H9 (cell line): ENCODE measurements around the gene FRY. TPM values are rescaled to one million over a fixed set of nuclear protein-coding genes. Genes with fewer than 3 reads are reported as not detected.

Experiments
- DNase-seq: peaks from one replicate; pipeline ENCODE4 v3.0.0-alpha.2; 2017
- H2AFZ ChIP-seq: one replicate; pipeline ENCODE4 v1.6.1; 2013; ENCODE audit warnings: mild to moderate bottlenecking, low read length, control low read depth, moderate library complexity
- H2AK5ac ChIP-seq: 2 replicates; pipeline ENCODE4 v1.6.1; 2013; ENCODE audit warnings: low read length, control low read depth, mixed read lengths; ENCODE audit not compliant: insufficient read length
- H2BK120ac ChIP-seq: one replicate; pipeline ENCODE4 v1.6.1; 2013; ENCODE audit warnings: low read depth, mild to moderate bottlenecking, low read length, control low read depth, inconsistent platforms; ENCODE audit not compliant: poor library complexity, severe bottlenecking
- H2BK12ac ChIP-seq: 2 replicates; pipeline ENCODE4 v1.6.1; 2013; ENCODE audit warnings: low read length, control low read depth, mixed read lengths, low read depth; ENCODE audit not compliant: insufficient read length
- H2BK15ac ChIP-seq: 2 replicates; pipeline ENCODE4 v1.6.1; 2013; ENCODE audit warnings: low read depth, low read length, control low read depth
- H2BK20ac ChIP-seq: one replicate; pipeline ENCODE4 v1.6.1; 2013; ENCODE audit warnings: low read depth, mild to moderate bottlenecking, low read length, control low read depth, inconsistent platforms; ENCODE audit not compliant: poor library complexity, severe bottlenecking
- H2BK5ac ChIP-seq: 2 replicates; pipeline ENCODE4 v1.6.1; 2013; ENCODE audit warnings: low read length, control low read depth, mixed read lengths; ENCODE audit not compliant: insufficient read length
- H3K14ac ChIP-seq: 2 replicates; pipeline ENCODE4 v1.6.1; 2013; ENCODE audit warnings: low read length, control low read depth; ENCODE audit not compliant: insufficient read depth
- H3K18ac ChIP-seq: 2 replicates; pipeline ENCODE4 v1.6.1; 2013; ENCODE audit warnings: low read depth, mild to moderate bottlenecking, mixed read lengths, low read length, control low read depth; ENCODE audit not compliant: insufficient read length
- H3K23ac ChIP-seq: 2 replicates; pipeline ENCODE4 v1.6.1; 2013; ENCODE audit warnings: low read length, control low read depth, mixed read lengths, low read depth; ENCODE audit not compliant: insufficient read length
- H3K23me2 ChIP-seq: 2 replicates; pipeline ENCODE4 v1.6.1; 2013; ENCODE audit warnings: low read depth, mild to moderate bottlenecking, mixed read lengths, low read length, control low read depth; ENCODE audit not compliant: insufficient read length, poor library complexity, severe bottlenecking
- H3K27ac ChIP-seq: 2 replicates; pipeline ENCODE4 v1.5.1; 2013; ENCODE audit warnings: low read length, control low read depth, mixed read lengths, low read depth; ENCODE audit not compliant: insufficient read length
- H3K27me3 ChIP-seq: 2 replicates; pipeline ENCODE4 v1.6.1; 2013; ENCODE audit warnings: low read length, control low read depth, inconsistent platforms; ENCODE audit not compliant: insufficient read depth
- H3K4ac ChIP-seq: 2 replicates; pipeline ENCODE4 v1.6.1; 2013; ENCODE audit warnings: low read depth, mild to moderate bottlenecking, control low read depth, inconsistent platforms, low read length, moderate library complexity
- H3K4me1 ChIP-seq: 2 replicates; pipeline ENCODE4 v1.6.1; 2013; ENCODE audit warnings: low read length, control low read depth, inconsistent platforms; ENCODE audit not compliant: insufficient read depth
- H3K4me2 ChIP-seq: 2 replicates; pipeline ENCODE4 v1.6.1; 2013; ENCODE audit warnings: low read length, control low read depth, mixed read lengths; ENCODE audit not compliant: insufficient read length, insufficient read depth
- H3K56ac ChIP-seq: 2 replicates; pipeline ENCODE4 v1.6.1; 2013; ENCODE audit warnings: low read depth, mild to moderate bottlenecking, mixed read lengths, low read length, control low read depth; ENCODE audit not compliant: insufficient read length
- H3K79me1 ChIP-seq: 2 replicates; pipeline ENCODE4 v1.6.1; 2013; ENCODE audit warnings: low read depth, mild to moderate bottlenecking, moderate library complexity, low read length, control low read depth, inconsistent platforms; ENCODE audit not compliant: insufficient read depth, poor library complexity, severe bottlenecking
- H3K79me2 ChIP-seq: 2 replicates; pipeline ENCODE4 v1.6.1; 2013; ENCODE audit warnings: low read length, control low read depth, inconsistent platforms; ENCODE audit not compliant: insufficient read depth
- H3K9ac ChIP-seq: 2 replicates; pipeline ENCODE4 v1.6.1; 2013; ENCODE audit warnings: low read length, control low read depth, mixed read lengths; ENCODE audit not compliant: insufficient read length; ENCODE audit errors: extremely low read depth
- H3K9me3 ChIP-seq: one replicate; pipeline ENCODE4 v1.6.1; 2013; ENCODE audit warnings: low read depth, low read length, inconsistent platforms; ENCODE audit not compliant: control insufficient read depth
- H3T11ph ChIP-seq: one replicate; pipeline ENCODE4 v1.6.1; 2013; ENCODE audit warnings: mild to moderate bottlenecking, low read length, control low read depth, inconsistent platforms
- H4K20me1 ChIP-seq: one replicate; pipeline ENCODE4 v1.6.1; 2013; ENCODE audit not compliant: control insufficient read depth, insufficient read length, insufficient read depth
- H4K5ac ChIP-seq: 2 replicates; pipeline ENCODE4 v1.6.1; 2013; ENCODE audit warnings: low read depth, mild to moderate bottlenecking, mixed read lengths, low read length, control low read depth; ENCODE audit not compliant: insufficient read length
- H4K8ac ChIP-seq: replicated peaks from 2 replicates; pipeline ENCODE4 v1.6.1; 2013; ENCODE audit warnings: low read length, control low read depth, mixed read lengths, low read depth; ENCODE audit not compliant: insufficient read length
- H4K91ac ChIP-seq: 2 replicates; pipeline ENCODE4 v1.6.1; 2013; ENCODE audit warnings: low read depth, mild to moderate bottlenecking, moderate library complexity, mixed read lengths, low read length, control low read depth; ENCODE audit not compliant: insufficient read length
- H3K27ac Mint-ChIP-seq, 3 experiments: 2 replicates in 2 of 3; 3 replicates in 1 of 3; pipeline ENCODE4 v1.8.0; 2020 to 2021; ENCODE audit warnings: mixed read lengths in 3 of 3, mild to moderate bottlenecking in 1 of 3, moderate library complexity in 1 of 3
- H3K27me3 Mint-ChIP-seq: 2 replicates; pipeline ENCODE4 v1.8.0; 2021; ENCODE audit warnings: low read depth, mild to moderate bottlenecking, moderate library complexity, mixed read lengths
- H3K36me3 Mint-ChIP-seq, 3 experiments: 2 replicates in 2 of 3; 3 replicates in 1 of 3; pipeline ENCODE4 v1.8.0; 2020 to 2021; ENCODE audit warnings: low read depth in 3 of 3, mixed read lengths in 3 of 3; ENCODE audit not compliant: insufficient read depth in 1 of 3
- H3K4me1 Mint-ChIP-seq, 2 experiments: 2 replicates each; pipeline ENCODE4 v1.8.0; 2020; ENCODE audit warnings: mixed read lengths in 2 of 2
- H3K4me3 Mint-ChIP-seq, 2 experiments: 2 replicates in 1 of 2; 3 replicates in 1 of 2; pipeline ENCODE4 v1.8.0; 2020 to 2021; ENCODE audit warnings: mild to moderate bottlenecking in 2 of 2, mixed read lengths in 2 of 2, moderate library complexity in 1 of 2
- H3K9me3 Mint-ChIP-seq, 2 experiments: 2 replicates in 1 of 2; 3 replicates in 1 of 2; pipeline ENCODE4 v1.8.0; 2020; ENCODE audit warnings: mild to moderate bottlenecking in 2 of 2, mixed read lengths in 2 of 2, moderate library complexity in 1 of 2
- CTCF ChIP-seq: fragments of 200-600 bp; sonication (generic); conservative IDR thresholded peaks from 3 replicates; pipeline ENCODE4 v1.8.0; 2021; ENCODE audit warnings: antibody characterized with exemption, mild to moderate bottlenecking
- WGBS: extraction: QIAGEN DNeasy Blood & Tissue Kit; methylation state at CpG from one replicate; pipeline ENCODE4 v1.1.7; 2013; ENCODE audit warnings: missing lambda C conversion rate, low lambda C conversion rate, mixed read lengths; ENCODE audit not compliant: insufficient read length; ENCODE audit errors: extremely low coverage; 5-methylcytosine and 5-hydroxymethylcytosine counted together
- total RNA-seq: library from RNA; stranded (reverse); gene quantifications from 2 replicates; pipeline ENCODE4 v1.2.1, GENCODE V29; 2021

Gene FRY
- total RNA-seq, 1 experiment from 2014 or later: 5.2 TPM

GRCh38 chr13:32113532-32113931 is 82.0 kb downstream of the FRY start:
- H3K27ac Mint-ChIP-seq: no peak overlapping the region
- Histone ChIP-seq H2BK120ac (no peak overlapping the region), H2BK20ac (no peak overlapping the region), H2BK15ac (no peak overlapping the region), H3K18ac (no peak overlapping the region), H3K4me1 (no peaks in the 10 kb centered on the region), H3K23me2 (no peaks in the 10 kb centered on the region), H2AK5ac (no peak overlapping the region), H3K9me3 (no peaks in the 10 kb centered on the region), H3K4me2 (no peak overlapping the region), H4K91ac (no peak overlapping the region), H3K79me2 (no peaks in the 10 kb centered on the region), H3K14ac (no peak overlapping the region), H3K27me3 (no peaks in the 10 kb centered on the region), H4K8ac (no peak overlapping the region), H2BK12ac (no peak overlapping the region), H3K27ac (no peak overlapping the region), H2BK5ac (no peak overlapping the region), H4K20me1 (no peaks in the 10 kb centered on the region), H3K23ac (no peak overlapping the region), H3T11ph (no peak overlapping the region), H2AFZ (no peak overlapping the region), H3K9ac (no peak overlapping the region), H3K56ac (no peak overlapping the region), H3K79me1 (no peaks in the 10 kb centered on the region), H3K4ac (no peak overlapping the region), H4K5ac (no peak overlapping the region)
- no peaks in the 10 kb centered on the region for H3K27me3 Mint-ChIP-seq
- no CpG with 5 or more reads among the region's 1 CpG for WGBS
- no peaks in the 10 kb centered on the region for H3K36me3 Mint-ChIP-seq
- H3K4me1 Mint-ChIP-seq: peaks cover 0 to 4% of the 10 kb centered on the region in 2 experiments; a peak in 2 of 4 replicates
- DNase-seq: no peak
- no peaks in the 10 kb centered on the region; a peak in 1 of 5 replicates for H3K9me3 Mint-ChIP-seq
- TF ChIP-seq CTCF: no peak
- H3K4me3 Mint-ChIP-seq: no peak overlapping the region
